ENCODE measurements around the gene DCDC2. TPM values are rescaled to one million over a fixed set of nuclear protein-coding genes. Genes with fewer than 3 reads are reported as not detected.

DCDC2 gene
- total RNA-seq, 1 donor from 2014 or later: 0.13 TPM

- no peak overlapping the region for H3K4me3 Mint-ChIP-seq (ENCODE audit: unreplicated experiment)
- TF ChIP-seq CTCF (IDR thresholded peaks at IDR 0.05; ENCODE audit: unreplicated experiment): no peak
- no peaks in the 10 kb centered on the region for H3K36me3 Mint-ChIP-seq (ENCODE audit: low read depth, unreplicated experiment)
- no peaks in the 10 kb centered on the region for H3K27me3 Mint-ChIP-seq (ENCODE audit: unreplicated experiment)
- no peaks in the 10 kb centered on the region for H3K4me1 Mint-ChIP-seq (ENCODE audit: unreplicated experiment)
- H3K27ac Mint-ChIP-seq (ENCODE audit: unreplicated experiment): no peak overlapping the region
- no peaks in the 10 kb centered on the region for H3K9me3 Mint-ChIP-seq (ENCODE audit: unreplicated experiment)
- no peak for DNase-seq (ENCODE audit: low spot score)
These were observed 132.0 kb downstream of the DCDC2 start for GRCh38 chr6:24225838-24226237.

- Mint-ChIP-seq H3K27me3 (ENCODE audit: unreplicated experiment) (no peaks in the 10 kb centered on the region), H3K36me3 (ENCODE audit: low read depth, unreplicated experiment) (no peaks in the 10 kb centered on the region), H3K27ac (ENCODE audit: unreplicated experiment) (no peak overlapping the region), H3K9me3 (ENCODE audit: unreplicated experiment) (no peaks in the 10 kb centered on the region), H3K4me3 (ENCODE audit: unreplicated experiment) (no peak overlapping the region), H3K4me1 (ENCODE audit: unreplicated experiment) (no peaks in the 10 kb centered on the region)
- no peak for DNase-seq (ENCODE audit: low spot score)
- TF ChIP-seq CTCF (IDR thresholded peaks at IDR 0.05; ENCODE audit: unreplicated experiment): no peak
These were observed 134.5 kb downstream of the DCDC2 start for GRCh38 chr6:24223115-24223919.

- H3K9me3 Mint-ChIP-seq (ENCODE audit: unreplicated experiment): no peaks in the 10 kb centered on the region
- H3K36me3 Mint-ChIP-seq (ENCODE audit: low read depth, unreplicated experiment): no peaks in the 10 kb centered on the region
- H3K27ac Mint-ChIP-seq (ENCODE audit: unreplicated experiment): no peak overlapping the region
- DNase-seq (ENCODE audit: low spot score): no peak
- H3K27me3 Mint-ChIP-seq (ENCODE audit: unreplicated experiment): no peaks in the 10 kb centered on the region
- TF ChIP-seq CTCF (IDR thresholded peaks at IDR 0.05; ENCODE audit: unreplicated experiment): no peak
- H3K4me3 Mint-ChIP-seq (ENCODE audit: unreplicated experiment): no peak overlapping the region
- no peaks in the 10 kb centered on the region for H3K4me1 Mint-ChIP-seq (ENCODE audit: unreplicated experiment)
These were observed 138.2 kb downstream of the DCDC2 start for GRCh38 chr6:24219670-24220069.

GRCh38 chr6:24214984-24215383 is 142.9 kb downstream of the DCDC2 start:
- H3K4me3 Mint-ChIP-seq (ENCODE audit: unreplicated experiment): no peak overlapping the region
- no peaks in the 10 kb centered on the region for H3K4me1 Mint-ChIP-seq (ENCODE audit: unreplicated experiment)
- TF ChIP-seq CTCF (IDR thresholded peaks at IDR 0.05; ENCODE audit: unreplicated experiment): no peak
- H3K9me3 Mint-ChIP-seq (ENCODE audit: unreplicated experiment): no peaks in the 10 kb centered on the region
- no peak for DNase-seq (ENCODE audit: low spot score)
- no peak overlapping the region for H3K27ac Mint-ChIP-seq (ENCODE audit: unreplicated experiment)
- H3K27me3 Mint-ChIP-seq (ENCODE audit: unreplicated experiment): no peaks in the 10 kb centered on the region
- H3K36me3 Mint-ChIP-seq (ENCODE audit: low read depth, unreplicated experiment): no peaks in the 10 kb centered on the region

GRCh38 chr6:24207413-24207812 is 150.4 kb downstream of the DCDC2 start:
- Mint-ChIP-seq H3K27me3 (ENCODE audit: unreplicated experiment) (peaks cover 2% of the 10 kb centered on the region), H3K4me3 (ENCODE audit: unreplicated experiment) (no peak overlapping the region), H3K9me3 (ENCODE audit: unreplicated experiment) (no peaks in the 10 kb centered on the region), H3K27ac (ENCODE audit: unreplicated experiment) (no peak overlapping the region), H3K4me1 (ENCODE audit: unreplicated experiment) (no peaks in the 10 kb centered on the region), H3K36me3 (ENCODE audit: low read depth, unreplicated experiment) (no peaks in the 10 kb centered on the region)
- no peak for DNase-seq (ENCODE audit: low spot score)
- TF ChIP-seq CTCF (IDR thresholded peaks at IDR 0.05; ENCODE audit: unreplicated experiment): no peak
